Measurements from ENCODE around the gene RBM28. TPM values are rescaled to one million over a fixed set of nuclear protein-coding genes. Genes with fewer than 3 reads are reported as not detected.

The RBM28 gene
- total RNA-seq, 1 experiment from 2014 or later = 71.4 TPM

DNA sequence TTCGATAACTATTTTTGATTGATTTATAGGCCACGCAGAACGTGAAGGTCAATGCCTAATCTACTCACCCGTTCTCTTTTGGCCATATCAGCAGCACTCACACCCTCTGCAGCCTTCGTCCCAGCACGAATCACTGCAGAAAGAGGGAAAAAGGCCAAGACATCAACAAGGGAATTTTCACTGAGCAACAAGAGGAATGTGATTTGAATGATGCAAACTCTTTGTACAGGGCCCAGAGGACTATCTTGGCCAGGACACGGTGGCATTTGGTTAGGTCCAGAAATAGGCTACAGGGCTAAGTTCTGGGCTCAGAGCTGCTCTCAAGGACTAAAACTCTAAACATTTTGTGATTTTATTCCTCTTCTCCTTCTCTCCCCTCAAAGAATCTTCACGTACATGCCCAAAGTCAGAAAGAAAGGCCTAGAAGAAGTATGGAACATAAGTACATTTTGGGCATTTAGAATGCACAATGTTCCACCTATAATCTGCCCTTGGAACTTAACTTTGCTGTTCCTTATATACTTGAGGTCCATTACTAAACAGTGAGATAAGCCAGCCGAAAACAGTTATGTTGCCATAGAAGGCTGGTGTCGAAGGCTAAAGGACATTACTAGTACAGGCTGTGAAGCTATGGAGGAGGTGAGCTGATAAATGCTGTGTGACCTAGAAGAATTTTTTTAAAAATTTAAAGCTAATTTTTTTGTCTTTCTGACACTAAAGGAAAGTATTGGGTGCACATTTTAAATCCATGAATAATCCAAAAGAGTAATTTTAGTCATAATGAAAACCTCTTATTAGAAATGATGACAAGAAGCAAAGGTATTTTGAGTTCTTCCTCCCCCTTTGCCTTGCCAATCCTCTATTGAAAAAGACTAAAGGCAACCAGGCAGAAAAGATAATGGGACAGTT, 20.0 kb downstream of the RBM28 start:
- H3K4me1 Mint-ChIP-seq (ENCODE audit: low read depth, unreplicated experiment) = no peaks in the 10 kb centered on the region
- no peak overlapping the region for H3K4me3 Mint-ChIP-seq (ENCODE audit: unreplicated experiment)
- CTCF ChIA-PET = no interaction called here
- H3K27ac Mint-ChIP-seq (ENCODE audit: unreplicated experiment) = no peak overlapping the region
- TF ChIP-seq, protein P1, sequence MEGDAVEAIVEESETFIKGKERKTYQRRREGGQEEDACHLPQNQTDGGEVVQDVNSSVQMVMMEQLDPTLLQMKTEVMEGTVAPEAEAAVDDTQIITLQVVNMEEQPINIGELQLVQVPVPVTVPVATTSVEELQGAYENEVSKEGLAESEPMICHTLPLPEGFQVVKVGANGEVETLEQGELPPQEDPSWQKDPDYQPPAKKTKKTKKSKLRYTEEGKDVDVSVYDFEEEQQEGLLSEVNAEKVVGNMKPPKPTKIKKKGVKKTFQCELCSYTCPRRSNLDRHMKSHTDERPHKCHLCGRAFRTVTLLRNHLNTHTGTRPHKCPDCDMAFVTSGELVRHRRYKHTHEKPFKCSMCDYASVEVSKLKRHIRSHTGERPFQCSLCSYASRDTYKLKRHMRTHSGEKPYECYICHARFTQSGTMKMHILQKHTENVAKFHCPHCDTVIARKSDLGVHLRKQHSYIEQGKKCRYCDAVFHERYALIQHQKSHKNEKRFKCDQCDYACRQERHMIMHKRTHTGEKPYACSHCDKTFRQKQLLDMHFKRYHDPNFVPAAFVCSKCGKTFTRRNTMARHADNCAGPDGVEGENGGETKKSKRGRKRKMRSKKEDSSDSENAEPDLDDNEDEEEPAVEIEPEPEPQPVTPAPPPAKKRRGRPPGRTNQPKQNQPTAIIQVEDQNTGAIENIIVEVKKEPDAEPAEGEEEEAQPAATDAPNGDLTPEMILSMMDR (IDR thresholded peaks at IDR 0.05; ENCODE audit: insufficient read depth in 1 of 2, low read depth in 1 of 2, low read length in 1 of 2, severe bottlenecking in 1 of 2, unreplicated experiment in 1 of 2) = no peak
- peaks cover 80% of the 10 kb centered on the region for H3K36me3 Mint-ChIP-seq (ENCODE audit: insufficient read depth, unreplicated experiment)
- no TSS peak for BruUV-seq (replicated peaks)
- no peaks in the 10 kb centered on the region for H3K4me1 ChIP-seq
- intact Hi-C loops (cut with micrococcal nuclease; ENCODE audit: unreplicated experiment) = loop anchor here (2.0 to 5.0 kb wide), 2 partner anchors 66 to 113 kb away; no protein-coding TSS in a partner anchor
- no peaks in the 10 kb centered on the region for H3K9me3 Mint-ChIP-seq (ENCODE audit: unreplicated experiment)
- H3K27me3 ChIP-seq (replicated peaks; ENCODE audit: control insufficient read depth, insufficient read depth, low read length) = no peaks in the 10 kb centered on the region
- no peaks in the 10 kb centered on the region for H3K27me3 Mint-ChIP-seq (ENCODE audit: insufficient read depth, unreplicated experiment)
- no peaks in the 10 kb centered on the region; the same call in 1 of the 2 replicates for H3K36me3 ChIP-seq (ENCODE audit: control insufficient read depth, insufficient read depth, low read length)
- no peaks in the 10 kb centered on the region for H3K9me3 ChIP-seq
- no peak overlapping the region for H3K4me3 ChIP-seq (ENCODE audit: low read depth, low read length)
- DNase-seq = no peak
- POLR2A ChIA-PET = no interaction called here

DNA sequence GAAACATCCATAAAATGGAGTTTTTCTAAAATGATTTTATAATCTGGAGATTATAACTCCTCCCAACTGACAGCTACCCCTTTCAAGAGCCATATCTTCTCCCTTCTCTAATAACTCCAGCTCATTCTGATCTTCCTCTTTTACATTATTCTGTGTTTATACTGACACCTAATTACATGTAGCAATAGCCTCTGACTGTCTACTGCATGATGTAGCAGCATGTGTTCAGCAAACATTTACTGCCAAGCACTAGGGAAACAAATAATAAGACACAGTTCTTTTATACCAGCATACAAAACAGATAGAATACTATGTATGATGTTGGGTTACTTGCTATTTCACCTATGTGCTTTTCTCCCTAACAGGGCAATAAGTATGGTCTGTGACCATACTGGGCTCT, 20.7 kb downstream of the RBM28 start:
- POLR2A ChIA-PET = no interaction called here
- Histone ChIP-seq H3K27me3 (replicated peaks; ENCODE audit: control insufficient read depth, insufficient read depth, low read length) (no peaks in the 10 kb centered on the region), H3K36me3 (ENCODE audit: control insufficient read depth, insufficient read depth, low read length) (no peaks in the 10 kb centered on the region; the same call in 1 of the 2 replicates), H3K4me3 (ENCODE audit: low read depth, low read length) (no peak overlapping the region), H3K9me3 (no peaks in the 10 kb centered on the region), H3K4me1 (no peaks in the 10 kb centered on the region)
- no peaks in the 10 kb centered on the region for H3K9me3 Mint-ChIP-seq (ENCODE audit: unreplicated experiment)
- intact Hi-C loops (cut with micrococcal nuclease; ENCODE audit: unreplicated experiment) = loop anchor here (2.0 to 5.0 kb wide), 2 partner anchors 66 to 112 kb away; no protein-coding TSS in a partner anchor
- CTCF ChIA-PET = no interaction called here
- DNase-seq = no peak
- no peak overlapping the region for H3K27ac Mint-ChIP-seq (ENCODE audit: unreplicated experiment)
- no peak overlapping the region for H3K4me3 Mint-ChIP-seq (ENCODE audit: unreplicated experiment)
- no peaks in the 10 kb centered on the region for H3K27me3 Mint-ChIP-seq (ENCODE audit: insufficient read depth, unreplicated experiment)
- BruUV-seq (replicated peaks) = no TSS peak
- peaks cover 81% of the 10 kb centered on the region for H3K36me3 Mint-ChIP-seq (ENCODE audit: insufficient read depth, unreplicated experiment)
- no peaks in the 10 kb centered on the region for H3K4me1 Mint-ChIP-seq (ENCODE audit: low read depth, unreplicated experiment)
- TF ChIP-seq, protein P1 (IDR thresholded peaks at IDR 0.05; ENCODE audit: insufficient read depth in 1 of 2, low read depth in 1 of 2, low read length in 1 of 2, severe bottlenecking in 1 of 2, unreplicated experiment in 1 of 2) = no peak

DNA sequence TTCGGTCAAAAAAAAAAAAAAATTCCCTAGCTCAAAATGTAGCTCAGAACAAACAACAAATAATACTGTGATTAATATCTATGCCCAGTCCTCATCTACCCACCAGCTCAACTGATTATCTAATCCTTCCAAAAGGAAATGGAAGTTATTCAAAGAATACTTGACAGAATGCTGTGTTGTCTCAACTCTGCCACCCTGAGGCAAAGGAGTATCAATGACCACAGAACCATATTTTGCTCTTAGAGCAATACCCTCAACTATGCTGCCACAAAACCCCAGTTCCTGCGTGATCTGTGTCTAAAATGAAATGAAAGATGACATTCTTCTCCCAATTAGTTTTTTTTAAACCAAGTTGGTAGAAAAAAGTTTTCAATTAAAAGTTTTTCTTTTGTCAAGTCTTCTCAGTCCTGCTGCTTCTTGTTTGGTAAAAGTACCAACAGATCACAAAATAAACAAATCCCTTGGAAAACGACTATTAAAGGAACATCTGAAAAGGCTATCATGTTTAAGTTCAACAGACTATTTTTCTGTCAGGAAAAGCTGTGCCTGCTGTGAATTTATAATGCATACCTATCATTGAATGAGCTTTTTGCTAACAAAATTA, 21.6 kb downstream of the RBM28 start:
- peaks cover 81% of the 10 kb centered on the region for H3K36me3 Mint-ChIP-seq (ENCODE audit: insufficient read depth, unreplicated experiment)
- DNase-seq = peak in 1 of 2 experiments; percentile 33
- no peak overlapping the region for H3K4me3 ChIP-seq (ENCODE audit: low read depth, low read length)
- no peaks in the 10 kb centered on the region; the same call in 1 of the 2 replicates for H3K36me3 ChIP-seq (ENCODE audit: control insufficient read depth, insufficient read depth, low read length)
- TF ChIP-seq, protein P1 (IDR thresholded peaks at IDR 0.05; ENCODE audit: insufficient read depth in 1 of 2, low read depth in 1 of 2, low read length in 1 of 2, severe bottlenecking in 1 of 2, unreplicated experiment in 1 of 2) = peak in 1 of 2 experiments; percentile 26
- CTCF ChIA-PET = interaction anchor here (1.2 to 1.8 kb wide), 2 partner anchors 25 to 55 kb away, joined by 3 read pairs; no protein-coding TSS in a partner anchor
- POLR2A ChIA-PET = no interaction called here
- no peaks in the 10 kb centered on the region for H3K9me3 Mint-ChIP-seq (ENCODE audit: unreplicated experiment)
- H3K27ac Mint-ChIP-seq (ENCODE audit: unreplicated experiment) = no peak overlapping the region
- H3K27me3 ChIP-seq (replicated peaks; ENCODE audit: control insufficient read depth, insufficient read depth, low read length) = no peaks in the 10 kb centered on the region
- no TSS peak for BruUV-seq (replicated peaks)
- no peaks in the 10 kb centered on the region for H3K4me1 ChIP-seq
- H3K4me3 Mint-ChIP-seq (ENCODE audit: unreplicated experiment) = no peak overlapping the region
- intact Hi-C loops (cut with micrococcal nuclease; ENCODE audit: unreplicated experiment) = loop anchor here (2.0 to 5.0 kb wide), 2 partner anchors 65 to 111 kb away; no protein-coding TSS in a partner anchor
- no peaks in the 10 kb centered on the region for H3K9me3 ChIP-seq
- H3K27me3 Mint-ChIP-seq (ENCODE audit: insufficient read depth, unreplicated experiment) = no peaks in the 10 kb centered on the region
- H3K4me1 Mint-ChIP-seq (ENCODE audit: low read depth, unreplicated experiment) = no peaks in the 10 kb centered on the region

All from Caco-2 (cell line).